Sigmoid colon (tissue), 4 donors: ENCODE results near the gene ALG12.

ENCODE experiments used
- CTCF ChIP-seq, 4 experiments: fragments of 450-650 bp in 3 of 4; fragments of 200-600 bp in 1 of 4; IDR thresholded peaks; one replicate each; pipeline ENCODE4 v1.5.1; 2016 to 2019; ENCODE audit warnings: antibody characterized with exemption in 4 of 4, mild to moderate bottlenecking in 3 of 4, moderate library complexity in 2 of 4
- POLR2A ChIP-seq, 2 donors: fragments of 450-650 bp; IDR thresholded peaks; one replicate each; pipeline ENCODE4 v1.6.1; 2016; ENCODE audit warnings: antibody characterized with exemption in 2 of 2, mild to moderate bottlenecking in 2 of 2, moderate library complexity in 2 of 2
- POLR2AphosphoS5 ChIP-seq, 4 donors: sonication (generic); formaldehyde crosslinking; IDR thresholded peaks; one replicate each; pipeline ENCODE4 v1.6.1; 2017; ENCODE audit warnings: antibody characterized with exemption in 4 of 4

GRCh38 chr22:49889071-49889470 is 29.2 kb downstream of the ALG12 start:
- TF ChIP-seq CTCF (IDR thresholded peaks at IDR 0.05) (no peak), POLR2AphosphoS5 (IDR thresholded peaks at IDR 0.05) (no peak), POLR2A (IDR thresholded peaks at IDR 0.05) (no peak)
